ENCODE measurements around the gene ANO7.

Gene ANO7

DNA sequence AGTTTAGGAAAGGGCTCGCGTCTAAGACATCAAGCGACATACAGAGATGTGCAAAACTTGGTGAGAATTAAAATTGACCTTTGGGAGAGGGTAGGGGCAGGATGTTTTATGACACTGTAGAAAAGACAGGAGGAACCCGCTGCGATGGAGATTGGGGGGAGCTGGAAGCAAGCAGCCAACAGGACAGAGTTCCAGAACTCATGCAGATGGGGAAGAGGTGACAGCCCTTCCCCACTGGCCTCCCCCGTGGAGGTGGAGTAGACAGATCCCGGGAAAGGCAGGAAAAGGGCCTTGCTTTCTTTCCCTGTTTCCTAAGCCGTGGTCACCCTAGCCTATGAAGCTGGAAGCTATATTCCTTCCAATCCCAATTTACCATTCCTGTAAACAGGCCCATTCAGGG lies 39.1 kb downstream of the ANO7 start:
- Histone ChIP-seq H3K4me3 (no peak overlapping the region), H3K27ac (no peak overlapping the region)
- TF ChIP-seq, protein P1, sequence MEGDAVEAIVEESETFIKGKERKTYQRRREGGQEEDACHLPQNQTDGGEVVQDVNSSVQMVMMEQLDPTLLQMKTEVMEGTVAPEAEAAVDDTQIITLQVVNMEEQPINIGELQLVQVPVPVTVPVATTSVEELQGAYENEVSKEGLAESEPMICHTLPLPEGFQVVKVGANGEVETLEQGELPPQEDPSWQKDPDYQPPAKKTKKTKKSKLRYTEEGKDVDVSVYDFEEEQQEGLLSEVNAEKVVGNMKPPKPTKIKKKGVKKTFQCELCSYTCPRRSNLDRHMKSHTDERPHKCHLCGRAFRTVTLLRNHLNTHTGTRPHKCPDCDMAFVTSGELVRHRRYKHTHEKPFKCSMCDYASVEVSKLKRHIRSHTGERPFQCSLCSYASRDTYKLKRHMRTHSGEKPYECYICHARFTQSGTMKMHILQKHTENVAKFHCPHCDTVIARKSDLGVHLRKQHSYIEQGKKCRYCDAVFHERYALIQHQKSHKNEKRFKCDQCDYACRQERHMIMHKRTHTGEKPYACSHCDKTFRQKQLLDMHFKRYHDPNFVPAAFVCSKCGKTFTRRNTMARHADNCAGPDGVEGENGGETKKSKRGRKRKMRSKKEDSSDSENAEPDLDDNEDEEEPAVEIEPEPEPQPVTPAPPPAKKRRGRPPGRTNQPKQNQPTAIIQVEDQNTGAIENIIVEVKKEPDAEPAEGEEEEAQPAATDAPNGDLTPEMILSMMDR (IDR thresholded peaks at IDR 0.05), result no peak
- DNase-seq (ENCODE audit: low spot score), result no peak

DNA sequence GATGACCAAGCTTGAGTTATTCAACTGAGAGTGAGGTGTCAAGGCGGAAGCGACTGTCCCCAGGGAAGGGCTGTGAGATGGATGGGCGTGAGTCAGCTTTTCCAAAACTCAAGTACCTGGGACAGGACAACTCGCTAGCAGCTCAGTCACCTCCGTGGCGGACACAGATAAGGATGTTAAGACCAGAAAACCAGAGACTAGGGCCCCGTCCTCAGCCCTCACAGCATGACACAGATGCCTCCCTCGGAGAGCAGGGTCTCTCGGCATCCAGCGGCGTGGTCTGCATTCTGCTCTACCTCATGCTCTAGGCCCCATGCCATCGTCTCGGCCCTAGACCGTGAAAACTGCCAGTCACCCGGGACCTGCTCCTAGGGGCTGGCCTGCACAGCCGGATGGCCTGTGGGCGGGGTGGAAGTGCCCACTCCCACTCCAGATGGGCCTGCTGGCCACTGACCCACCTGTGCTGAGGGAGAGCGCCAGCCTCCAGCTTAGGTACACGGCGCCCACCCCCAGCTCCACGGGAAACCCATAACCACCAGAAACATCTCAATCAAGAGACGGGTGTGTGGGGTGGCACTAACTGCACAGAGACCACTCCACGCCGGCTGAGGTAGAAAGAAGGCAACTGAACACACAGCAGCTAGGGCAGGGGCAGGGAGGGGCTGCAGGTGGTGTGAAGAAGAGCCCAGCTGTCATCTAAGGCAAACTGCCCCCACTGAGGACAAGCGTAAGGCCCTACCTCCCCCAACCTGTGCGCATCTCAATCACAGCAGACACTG lies 39.8 kb downstream of the ANO7 start:
- Histone ChIP-seq H3K27ac (no peak overlapping the region), H3K4me3 (no peak overlapping the region)
- TF ChIP-seq, protein P1 (IDR thresholded peaks at IDR 0.05), result no peak
- DNase-seq (ENCODE audit: low spot score), result no peak

DNA sequence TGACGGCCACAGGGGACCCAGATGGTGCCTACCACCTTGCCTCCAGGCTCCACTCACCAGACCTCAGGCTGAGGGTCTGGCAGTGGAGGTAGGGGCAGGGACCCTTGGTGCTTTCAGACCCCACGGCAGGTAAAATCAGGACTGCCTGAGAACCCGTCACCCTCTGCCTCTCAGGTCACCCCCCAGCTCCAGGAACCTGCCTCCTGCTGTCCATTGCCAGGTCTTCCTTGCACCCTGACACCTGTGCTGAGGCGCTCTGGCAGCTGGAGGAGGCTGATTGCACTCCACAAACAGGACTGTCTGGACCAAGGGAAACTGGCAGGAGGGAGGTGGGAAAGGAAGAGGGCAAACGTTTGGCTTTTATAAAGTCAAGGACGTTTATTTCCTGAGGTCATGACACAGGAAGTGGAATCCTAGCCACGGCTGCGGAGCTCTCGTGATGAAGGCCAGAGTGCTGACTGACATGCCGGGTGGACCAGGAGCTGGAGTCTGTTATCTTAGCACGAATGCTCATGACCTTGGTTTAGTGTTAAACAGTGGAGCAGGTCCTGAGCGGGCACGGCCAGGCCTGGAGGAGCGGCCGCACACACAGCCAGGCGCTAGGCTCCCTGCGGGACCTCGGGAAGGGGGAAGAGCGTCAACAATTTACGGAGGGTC lies 40.5 kb downstream of the ANO7 start:
- Histone ChIP-seq H3K4me3 (no peak overlapping the region), H3K27ac (no peak overlapping the region)
- DNase-seq (ENCODE audit: low spot score), result no peak
- TF ChIP-seq, protein P1 (IDR thresholded peaks at IDR 0.05), result no peak

DNA sequence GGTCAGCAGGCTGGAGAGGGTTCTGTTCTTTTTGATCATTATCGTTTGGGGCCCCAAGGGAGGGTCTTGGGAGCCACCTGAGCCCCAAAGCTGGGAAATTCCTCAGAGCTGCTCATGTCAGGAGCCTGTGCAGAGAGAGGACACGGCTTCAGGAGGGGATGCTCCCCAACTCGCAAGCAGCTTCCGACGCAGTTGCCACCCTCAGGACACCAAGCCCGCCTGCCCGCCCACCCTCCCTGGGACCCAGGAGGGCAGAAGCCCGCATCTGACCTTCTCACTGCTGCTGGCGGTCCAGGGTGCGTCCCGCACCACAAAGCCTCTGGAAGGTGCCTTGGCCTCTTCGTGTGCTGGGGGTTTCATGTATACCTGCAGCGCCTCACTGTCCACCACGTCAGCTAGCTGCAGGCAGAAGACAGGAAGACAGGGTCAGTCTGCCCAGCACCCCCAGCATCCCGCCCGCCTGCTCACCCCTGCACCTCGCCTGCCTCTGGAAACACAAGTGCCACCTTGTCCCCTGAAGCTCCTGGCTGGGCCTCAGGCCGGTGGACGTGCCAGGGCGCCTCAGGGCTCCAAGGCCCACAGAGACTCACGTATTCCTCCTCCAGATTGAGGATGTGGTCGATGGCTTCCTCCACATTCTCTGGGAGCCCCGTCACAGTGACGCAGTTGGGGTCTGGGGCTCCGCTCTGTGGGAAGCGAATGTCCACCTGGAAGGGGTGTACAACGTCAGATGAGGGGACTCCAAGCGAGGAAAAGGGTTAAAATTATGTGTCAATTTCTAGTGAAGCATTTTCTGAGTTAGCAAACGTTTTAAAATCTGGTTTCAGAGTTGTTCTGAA lies 41.3 kb downstream of the ANO7 start:
- no peak overlapping the region for H3K4me3 ChIP-seq
- TF ChIP-seq, protein P1 (IDR thresholded peaks at IDR 0.05), result no peak
- DNase-seq (ENCODE audit: low spot score), result no peak
- no peak overlapping the region for H3K27ac ChIP-seq

DNA sequence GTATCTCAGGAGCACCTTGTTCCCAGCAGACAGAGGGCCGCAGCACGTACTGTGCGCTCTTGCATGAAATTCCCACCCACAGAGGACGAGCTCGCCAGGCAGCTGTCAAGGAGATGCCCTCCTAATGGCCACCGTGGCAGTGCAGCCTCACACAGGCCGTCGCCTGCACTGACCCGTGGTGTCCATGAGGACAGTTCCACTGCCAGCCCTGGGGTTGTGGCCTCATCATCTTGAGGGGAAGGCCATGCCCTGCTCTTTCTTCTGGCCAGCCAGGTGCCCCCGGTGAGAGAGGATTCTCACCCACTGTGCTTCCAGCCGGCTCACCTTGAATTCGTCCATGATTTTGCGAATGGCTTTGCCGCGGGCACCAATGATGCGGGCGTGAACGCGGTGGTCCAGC lies 42.0 kb downstream of the ANO7 start:
- Histone ChIP-seq H3K27ac (no peak overlapping the region), H3K4me3 (no peak overlapping the region)
- no peak for DNase-seq (ENCODE audit: low spot score)
- TF ChIP-seq, protein P1 (IDR thresholded peaks at IDR 0.05), result no peak

DNA sequence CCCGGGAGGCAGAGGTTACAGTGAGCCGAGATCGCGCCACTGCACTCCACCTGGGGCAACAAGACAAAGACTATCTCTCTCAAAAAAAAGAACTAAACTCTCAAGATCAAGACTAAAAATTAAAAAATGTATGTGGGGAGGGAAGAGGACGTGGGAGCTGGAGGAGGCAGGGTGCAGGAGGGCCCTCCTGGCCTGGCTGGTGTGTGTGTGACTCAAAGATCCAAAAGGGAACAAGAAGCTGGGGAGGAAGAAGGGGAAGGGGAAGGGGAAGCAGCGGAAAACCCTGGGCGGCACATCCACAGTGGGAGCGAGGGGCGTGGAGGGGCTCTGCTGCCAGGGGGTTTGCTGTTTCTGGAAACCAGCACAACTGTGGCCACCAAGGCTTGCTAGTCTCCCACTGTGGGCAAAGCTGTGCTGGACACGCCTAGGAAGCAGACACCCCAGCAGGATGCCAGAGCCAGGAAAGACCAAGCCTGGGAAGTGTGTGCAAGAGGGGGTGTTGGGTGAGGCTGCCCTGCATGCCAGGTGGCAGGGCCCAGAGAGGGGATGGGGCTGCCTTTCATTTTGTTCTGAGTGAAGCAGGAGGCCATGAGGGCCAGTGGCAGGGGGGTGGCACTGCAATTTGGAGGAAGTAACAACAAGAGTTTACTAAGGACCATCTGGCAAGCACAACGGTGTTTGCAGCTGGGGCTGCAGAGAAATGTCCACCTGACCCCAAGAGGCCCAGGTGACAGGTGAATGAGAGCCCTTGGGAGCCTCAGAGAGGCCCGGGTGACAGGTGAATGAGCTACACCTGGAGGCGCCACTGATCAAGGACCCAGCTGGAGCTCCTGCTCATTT lies 44.5 kb downstream of the ANO7 start:
- H3K4me3 ChIP-seq, result no peak overlapping the region
- no peak for DNase-seq (ENCODE audit: low spot score)
- no peak overlapping the region for H3K27ac ChIP-seq
- TF ChIP-seq, protein P1 (IDR thresholded peaks at IDR 0.05), result no peak

All from coronary artery (tissue), 2 donors.